IMR-90 (cell line): Measurements from ENCODE around the gene CASQ1.

Experiments used
- BHLHE40 ChIP-seq: fragments of 150-350 bp; IDR thresholded peaks from 2 replicates; pipeline ENCODE4 v1.6.1; 2016; ENCODE audit warnings: mild to moderate bottlenecking, low read depth, low read length
- CEBPB ChIP-seq: IDR thresholded peaks from 2 replicates; pipeline ENCODE4 v1.6.1; 2012; ENCODE audit warnings: low read depth, low read length, improper control_type of control experiment
- CHD1 ChIP-seq: IDR thresholded peaks from 2 replicates; pipeline ENCODE4 v1.6.1; 2012; ENCODE audit warnings: low read depth, low read length, improper control_type of control experiment
- FOS ChIP-seq: fragments of 150-350 bp; IDR thresholded peaks from 2 replicates; pipeline ENCODE4 v1.6.1; 2016; ENCODE audit warnings: low read depth, low read length
- MXI1 ChIP-seq: IDR thresholded peaks from 2 replicates; pipeline ENCODE4 v1.6.1; 2012; ENCODE audit warnings: low read depth, mild to moderate bottlenecking, low read length, moderate library complexity, borderline replicate concordance
- POLR2A ChIP-seq: IDR thresholded peaks from 2 replicates; pipeline ENCODE4 v1.6.1; 2012; ENCODE audit warnings: mild to moderate bottlenecking, low read depth, low read length
- RAD21 ChIP-seq: IDR thresholded peaks from 2 replicates; pipeline ENCODE4 v1.6.1; 2012; ENCODE audit warnings: low read length, improper control_type of control experiment
- RCOR1 ChIP-seq: IDR thresholded peaks from 2 replicates; pipeline ENCODE4 v1.6.1; 2012; ENCODE audit warnings: mild to moderate bottlenecking, low read length, improper control_type of control experiment; ENCODE audit not compliant: insufficient replicate concordance
- TF ChIP-seq, protein P1 (sequence below): conservative IDR thresholded peaks from 2 replicates; pipeline ENCODE4 v1.5.1; 2012; ENCODE audit warnings: mild to moderate bottlenecking, low read depth, low read length, improper control_type of control experiment
- TF ChIP-seq, protein P2 (sequence below): fragments of 150-350 bp; IDR thresholded peaks from 2 replicates; pipeline ENCODE4 v1.6.1; 2017; ENCODE audit warnings: mild to moderate bottlenecking, antibody characterized with exemption, low read length, low read depth
- TF ChIP-seq, protein P3 (sequence below): fragments of 150-350 bp; IDR thresholded peaks from 2 replicates; pipeline ENCODE4 v1.6.1; 2016; ENCODE audit warnings: low read depth, mild to moderate bottlenecking, low read length, moderate library complexity, borderline replicate concordance

DNA sequence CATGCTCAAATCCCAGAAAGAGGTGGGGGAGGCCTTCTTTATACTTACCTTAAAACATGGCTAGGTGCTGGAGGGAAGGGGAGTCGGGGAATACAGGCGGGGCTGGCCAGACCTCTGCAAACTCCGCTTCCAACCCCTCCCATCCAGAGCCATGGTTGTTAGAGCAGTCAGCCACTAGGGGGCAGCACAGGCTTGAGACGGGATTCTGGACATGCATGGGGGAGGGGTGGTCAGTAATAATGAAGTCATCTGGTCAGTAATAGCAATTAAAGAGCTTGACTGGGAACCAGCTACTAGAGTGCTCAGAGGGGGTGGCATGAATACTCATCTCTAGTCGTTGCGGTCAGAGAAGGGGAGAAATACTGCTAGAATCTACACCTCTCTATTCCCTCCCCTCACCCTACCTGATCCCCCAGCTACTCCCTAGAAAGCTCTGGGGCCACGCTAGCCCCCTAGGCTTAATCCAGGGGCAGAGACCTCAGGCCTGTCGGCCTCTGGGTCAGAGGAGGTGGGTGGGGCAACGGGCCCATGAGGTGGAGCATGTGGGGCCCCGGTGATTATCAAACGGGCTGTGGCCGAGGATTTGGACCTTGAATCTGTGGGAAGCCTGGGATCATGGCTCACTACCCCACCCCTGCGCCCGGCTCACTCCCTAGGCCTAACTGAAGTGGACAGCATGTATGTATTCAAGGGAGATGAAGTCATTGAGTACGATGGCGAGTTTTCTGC lies 2.9 kb downstream of the CASQ1 start:
- TF ChIP-seq CEBPB: no peak
- no peak for TF ChIP-seq POLR2A
- TF ChIP-seq, protein P1, sequence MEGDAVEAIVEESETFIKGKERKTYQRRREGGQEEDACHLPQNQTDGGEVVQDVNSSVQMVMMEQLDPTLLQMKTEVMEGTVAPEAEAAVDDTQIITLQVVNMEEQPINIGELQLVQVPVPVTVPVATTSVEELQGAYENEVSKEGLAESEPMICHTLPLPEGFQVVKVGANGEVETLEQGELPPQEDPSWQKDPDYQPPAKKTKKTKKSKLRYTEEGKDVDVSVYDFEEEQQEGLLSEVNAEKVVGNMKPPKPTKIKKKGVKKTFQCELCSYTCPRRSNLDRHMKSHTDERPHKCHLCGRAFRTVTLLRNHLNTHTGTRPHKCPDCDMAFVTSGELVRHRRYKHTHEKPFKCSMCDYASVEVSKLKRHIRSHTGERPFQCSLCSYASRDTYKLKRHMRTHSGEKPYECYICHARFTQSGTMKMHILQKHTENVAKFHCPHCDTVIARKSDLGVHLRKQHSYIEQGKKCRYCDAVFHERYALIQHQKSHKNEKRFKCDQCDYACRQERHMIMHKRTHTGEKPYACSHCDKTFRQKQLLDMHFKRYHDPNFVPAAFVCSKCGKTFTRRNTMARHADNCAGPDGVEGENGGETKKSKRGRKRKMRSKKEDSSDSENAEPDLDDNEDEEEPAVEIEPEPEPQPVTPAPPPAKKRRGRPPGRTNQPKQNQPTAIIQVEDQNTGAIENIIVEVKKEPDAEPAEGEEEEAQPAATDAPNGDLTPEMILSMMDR: peak; percentile 98
- TF ChIP-seq RCOR1: peak; percentile 22
- TF ChIP-seq, protein P2, sequence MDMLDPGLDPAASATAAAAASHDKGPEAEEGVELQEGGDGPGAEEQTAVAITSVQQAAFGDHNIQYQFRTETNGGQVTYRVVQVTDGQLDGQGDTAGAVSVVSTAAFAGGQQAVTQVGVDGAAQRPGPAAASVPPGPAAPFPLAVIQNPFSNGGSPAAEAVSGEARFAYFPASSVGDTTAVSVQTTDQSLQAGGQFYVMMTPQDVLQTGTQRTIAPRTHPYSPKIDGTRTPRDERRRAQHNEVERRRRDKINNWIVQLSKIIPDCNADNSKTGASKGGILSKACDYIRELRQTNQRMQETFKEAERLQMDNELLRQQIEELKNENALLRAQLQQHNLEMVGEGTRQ: no peak
- TF ChIP-seq, protein P3, sequence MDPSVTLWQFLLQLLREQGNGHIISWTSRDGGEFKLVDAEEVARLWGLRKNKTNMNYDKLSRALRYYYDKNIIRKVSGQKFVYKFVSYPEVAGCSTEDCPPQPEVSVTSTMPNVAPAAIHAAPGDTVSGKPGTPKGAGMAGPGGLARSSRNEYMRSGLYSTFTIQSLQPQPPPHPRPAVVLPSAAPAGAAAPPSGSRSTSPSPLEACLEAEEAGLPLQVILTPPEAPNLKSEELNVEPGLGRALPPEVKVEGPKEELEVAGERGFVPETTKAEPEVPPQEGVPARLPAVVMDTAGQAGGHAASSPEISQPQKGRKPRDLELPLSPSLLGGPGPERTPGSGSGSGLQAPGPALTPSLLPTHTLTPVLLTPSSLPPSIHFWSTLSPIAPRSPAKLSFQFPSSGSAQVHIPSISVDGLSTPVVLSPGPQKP: no peak
- TF ChIP-seq MXI1: no peak
- no peak for TF ChIP-seq FOS
- TF ChIP-seq BHLHE40: no peak
- peak; percentile 97 for TF ChIP-seq RAD21
- TF ChIP-seq CHD1: no peak
